GM21390 (cell line): ENCODE results near the gene CHEK2.
"Not testable (repeated sequence)": the region's sequence is repeated elsewhere in the genome, so short reads cannot be mapped to it uniquely, and the experiment has no call there.

Source experiments
- ATAC-seq: cut with Tn5 transposase; IDR thresholded peaks from one replicate; pipeline ENCODE4 v1.9.1; 2021; ENCODE audit not compliant: unreplicated experiment

The CHEK2 gene

GRCh38 chr22:28741785-28742561, at the start of gene CHEK2, which contains the start of gene HSCB:
Gene CHEK2, minus strand, starts transcription at chr22:28741820. Its CDS starts 7,099 bp downstream, at chr22:28734721.
Gene HSCB, plus strand, starts transcription at chr22:28742039. Its CDS starts 57 bp downstream, at chr22:28742096.
- peak; percentile 88 for ATAC-seq

GRCh38 chr22:28791124-28791523, 49.5 kb upstream of the CHEK2 start:
- no peak for ATAC-seq

GRCh38 chr22:28788601-28789000, 47.0 kb upstream of the CHEK2 start:
- no peak for ATAC-seq

GRCh38 chr22:28783786-28784671, 42.4 kb upstream of the CHEK2 start:
- ATAC-seq = no peak

- ATAC-seq = no peak
These were observed 38.7 kb upstream of the CHEK2 start for GRCh38 chr22:28780296-28780695.

GRCh38 chr22:28779833-28780232, 38.2 kb upstream of the CHEK2 start:
- no peak for ATAC-seq

GRCh38 chr22:28774378-28774777, 32.8 kb upstream of the CHEK2 start:
- no peak for ATAC-seq

GRCh38 chr22:28773461-28773867, 31.8 kb upstream of the CHEK2 start:
- ATAC-seq = peak; percentile 42

- peak; percentile 88 for ATAC-seq
These were observed 31.2 kb upstream of the CHEK2 start, which contains the start of gene CCDC117 for GRCh38 chr22:28772633-28773460. Gene CCDC117, plus strand, starts transcription at chr22:28772695. Its CDS starts 155 bp downstream, at chr22:28772850.

- ATAC-seq = no peak
These were observed 29.7 kb upstream of the CHEK2 start for GRCh38 chr22:28771195-28771791.

- ATAC-seq = no peak
These were observed 27.9 kb upstream of the CHEK2 start for GRCh38 chr22:28769394-28770085.

- ATAC-seq = no peak
These were observed 27.2 kb upstream of the CHEK2 start for GRCh38 chr22:28768701-28769393.

- ATAC-seq = no peak
These were observed 25.0 kb upstream of the CHEK2 start for GRCh38 chr22:28766628-28767027.

- ATAC-seq = not testable (repeated sequence)
These were observed 20.4 kb upstream of the CHEK2 start for GRCh38 chr22:28762000-28762399.

GRCh38 chr22:28761449-28761755, 19.8 kb upstream of the CHEK2 start:
- ATAC-seq = no peak

GRCh38 chr22:28759861-28760560, 18.4 kb upstream of the CHEK2 start:
- ATAC-seq = no peak

GRCh38 chr22:28754512-28754911, 12.9 kb upstream of the CHEK2 start:
- not testable (repeated sequence) for ATAC-seq

- no peak for ATAC-seq
These were observed 8.9 kb upstream of the CHEK2 start for GRCh38 chr22:28750471-28750881.

- ATAC-seq = no peak
These were observed 2.2 kb upstream of the CHEK2 start for GRCh38 chr22:28743852-28744251.
